Muscle of arm (tissue), 12 donors: Measurements from ENCODE around the gene ERCC5. TPM values are rescaled to one million over a fixed set of nuclear protein-coding genes. Genes with fewer than 3 reads are reported as not detected.

ENCODE experiments used
- DNase-seq: peaks from one replicate; pipeline ENCODE4 v3.0.0-alpha.2; 2013
- polyA plus RNA-seq, 12 donors: library from polyadenylated mRNA; unstranded; fragments of 120-200 nt; gene quantifications; one replicate each; pipeline ENCODE4 v1.2.1, GENCODE V29; 2013; ENCODE audit not compliant: insufficient read length in 12 of 12

The ERCC5 gene
- polyA plus RNA-seq, 12 donors = 32.5 to 89.5 (median 43.2) TPM; not detected in 1

DNA sequence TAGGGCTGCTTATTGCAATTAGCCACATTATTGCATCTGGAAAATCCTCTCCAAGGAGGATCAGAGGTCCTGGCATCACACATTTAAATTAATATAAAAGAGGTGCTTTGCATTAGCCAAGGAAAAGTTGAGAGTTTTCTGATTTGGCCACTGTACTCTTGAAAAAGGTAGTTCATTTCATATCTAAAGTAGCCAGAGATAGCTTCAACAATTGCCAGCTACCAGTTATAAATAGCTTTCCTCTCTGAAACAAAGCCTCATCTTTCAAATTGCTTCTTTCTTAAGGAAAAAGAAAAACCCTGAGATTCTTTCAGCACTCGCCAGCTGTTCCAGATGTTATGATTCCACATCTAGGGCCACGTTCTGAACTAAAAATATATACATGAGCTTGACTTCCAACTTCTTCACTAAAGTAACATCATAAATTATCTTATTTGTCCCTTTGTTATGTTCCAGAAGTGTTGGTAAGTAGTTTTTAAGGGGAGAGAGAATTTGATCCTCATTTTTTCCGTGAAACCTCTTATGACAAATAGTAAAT lies 69.6 kb downstream of the ERCC5 start:
- peak; percentile 39 for DNase-seq

GRCh38 chr13:102917019-102917418 lies 71.2 kb downstream of the ERCC5 start:
- no peak for DNase-seq

DNA sequence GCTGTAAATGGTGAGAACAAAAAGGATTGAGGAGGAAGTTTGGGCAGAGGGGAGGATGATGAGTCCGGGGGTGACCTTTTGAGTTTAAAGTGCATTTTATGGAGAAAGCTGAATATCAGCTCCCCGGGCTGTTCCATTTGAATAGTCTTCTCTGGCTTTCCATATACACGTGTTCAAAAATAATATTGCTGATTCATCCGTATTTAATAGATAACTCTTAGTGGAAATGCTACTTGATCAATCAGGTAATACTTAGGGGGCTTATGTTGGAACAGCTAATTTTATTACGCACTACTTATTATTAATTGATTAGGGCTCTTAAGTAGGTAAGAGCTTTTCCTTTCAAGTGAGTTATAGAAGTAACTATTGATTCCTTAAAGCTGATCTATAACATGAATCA lies 76.4 kb downstream of the ERCC5 start:
- DNase-seq = no peak

Other genes with a start within 250 kb of the ERCC5 start
- 10 to 100 TPM; 23.4 to 77.3 (median 64.1) TPM for gene TPP2, start 249.0 kb upstream of the ERCC5 start, polyA plus RNA-seq
- 10 to 100 TPM in 10 of 12 donors, 1 to 10 TPM in 1, not detected in 1; 8.5 to 55.7 (median 24.3) TPM for gene METTL21C, start 151.0 kb upstream of the ERCC5 start, polyA plus RNA-seq
- gene TEX30, start 72.2 kb upstream of the ERCC5 start, polyA plus RNA-seq = 10 to 100 TPM in 10 of 12 donors, 1 to 10 TPM in 1, not detected in 1; 9.2 to 31.7 (median 14.7) TPM
- gene POGLUT2, start 47.1 kb upstream of the ERCC5 start, polyA plus RNA-seq = 10 to 100 TPM in 11 of 12 donors, not detected in 1; 15.6 to 40.8 (median 27.0) TPM
- 10 to 100 TPM in 11 of 12 donors, not detected in 1; 24.6 to 53.0 (median 33.5) TPM for gene BIVM, start 46.9 kb upstream of the ERCC5 start, polyA plus RNA-seq
- gene SLC10A2, start 220.4 kb downstream of the ERCC5 start, polyA plus RNA-seq = not detected